Ectodermal cell (in vitro differentiated cells): Measurements from ENCODE around the gene C12orf60. TPM values are rescaled to one million over a fixed set of nuclear protein-coding genes. Genes with fewer than 3 reads are reported as not detected.
"Not testable (repeated sequence)": the region's sequence is repeated elsewhere in the genome, so short reads cannot be mapped to it uniquely, and the experiment has no call there.

Source experiments
- H3K27ac ChIP-seq: 2 replicates; pipeline ENCODE4 v1.7.0; 2013; ENCODE audit warnings: mild to moderate bottlenecking, low read depth, low read length; ENCODE audit not compliant: insufficient read depth, poor library complexity, severe bottlenecking
- H3K27me3 ChIP-seq: 2 replicates; pipeline ENCODE4 v1.7.0; 2013; ENCODE audit warnings: mild to moderate bottlenecking, low read length; ENCODE audit not compliant: insufficient read depth, control insufficient read depth, poor library complexity, severe bottlenecking
- H3K36me3 ChIP-seq: one replicate; pipeline ENCODE4 v1.7.0; 2013; ENCODE audit warnings: low read length; ENCODE audit not compliant: control insufficient read depth, insufficient read depth
- H3K4me1 ChIP-seq: one replicate; pipeline ENCODE4 v1.7.0; 2013; ENCODE audit warnings: low read length; ENCODE audit not compliant: control insufficient read depth, insufficient read depth
- H3K4me3 ChIP-seq: 2 replicates; pipeline ENCODE4 v1.7.0; 2013; ENCODE audit warnings: low read depth, low read length, control low read depth; ENCODE audit not compliant: insufficient read depth
- H3K9me3 ChIP-seq: 2 replicates; pipeline ENCODE4 v1.7.0; 2013; ENCODE audit warnings: mild to moderate bottlenecking, low read length, moderate library complexity; ENCODE audit not compliant: control insufficient read depth
- WGBS, 2 experiments: methylation state at CpG; one replicate each; pipeline ENCODE4 v1.1.7; 2013; ENCODE audit warnings: missing lambda C conversion rate in 2 of 2; 5-methylcytosine and 5-hydroxymethylcytosine counted together
- polyA plus RNA-seq, 4 experiments: library from polyadenylated mRNA; stranded (reverse); fragments of 50-300 nt; gene quantifications; one replicate each; pipeline ENCODE4 v1.2.3, GENCODE V29; 2013

Gene C12orf60
- polyA plus RNA-seq (2013, experiment 1 of 4), result 4.3 TPM
- 5.8 TPM for polyA plus RNA-seq (2013, experiment 2 of 4)
- polyA plus RNA-seq (2013, experiment 3 of 4), result 6.0 TPM
- 7.1 TPM for polyA plus RNA-seq (2013, experiment 4 of 4)

GRCh38 chr12:14803011-14803829, at the start of gene C12orf60, which contains the start of gene WBP11:
C12orf60 (plus strand) TSS chr12:14803670; CDS start chr12:14822936, 19,266 bp downstream.
WBP11 (minus strand) TSS chr12:14803478; CDS start chr12:14801383, 2,095 bp downstream.
- Histone ChIP-seq H3K36me3 (peaks cover 3% of the 10 kb centered on the region), H3K27me3 (no peaks in the 10 kb centered on the region), H3K9me3 (no peaks in the 10 kb centered on the region), H3K4me3 (peak within 1 kb of the TSS; percentile 94), H3K4me1 (peaks cover 6% of the 10 kb centered on the region), H3K27ac (peak within 1 kb of the TSS; percentile 86)
- WGBS, 2 experiments, result 0 to 1% methylated on average over 45 to 50 of the region's 50 CpGs

GRCh38 chr12:14756334-14757143, 46.9 kb upstream of the C12orf60 start:
- Histone ChIP-seq H3K27me3 (no peaks in the 10 kb centered on the region), H3K27ac (no peak overlapping the region), H3K4me3 (no peak overlapping the region), H3K9me3 (no peaks in the 10 kb centered on the region), H3K36me3 (no peaks in the 10 kb centered on the region), H3K4me1 (no peaks in the 10 kb centered on the region)
- WGBS, 2 experiments, result 42 to 47% methylated on average over 17 of the region's 17 CpGs

GRCh38 chr12:14759711-14760280, 43.7 kb upstream of the C12orf60 start:
- H3K27ac ChIP-seq, H3K27me3 ChIP-seq, H3K4me3 ChIP-seq, H3K4me1 ChIP-seq, H3K36me3 ChIP-seq, H3K9me3 ChIP-seq: not testable (repeated sequence)
- WGBS, 2 experiments, result 92 to 97% methylated on average over 6 of the region's 6 CpGs

- WGBS, 2 experiments, result 100% methylated on average over 2 of the region's 2 CpGs
- Histone ChIP-seq H3K4me3 (no peak overlapping the region), H3K9me3 (no peaks in the 10 kb centered on the region), H3K36me3 (no peaks in the 10 kb centered on the region), H3K4me1 (no peaks in the 10 kb centered on the region), H3K27ac (no peak overlapping the region), H3K27me3 (no peaks in the 10 kb centered on the region)
These were observed 38.1 kb upstream of the C12orf60 start for GRCh38 chr12:14765398-14765797.

- not testable (repeated sequence) for H3K36me3 ChIP-seq, H3K27ac ChIP-seq, H3K27me3 ChIP-seq, H3K9me3 ChIP-seq, H3K4me1 ChIP-seq, H3K4me3 ChIP-seq
- 89 to 92% methylated on average over 3 of the region's 3 CpGs for WGBS, 2 experiments
These were observed 37.5 kb upstream of the C12orf60 start for GRCh38 chr12:14766020-14766419.

GRCh38 chr12:14766649-14767215, 36.7 kb upstream of the C12orf60 start:
- H3K9me3 ChIP-seq, result no peaks in the 10 kb centered on the region
- WGBS, 2 experiments, result 92 to 97% methylated on average over 2 to 3 of the region's 3 CpGs
- no peaks in the 10 kb centered on the region for H3K27me3 ChIP-seq
- no peaks in the 10 kb centered on the region for H3K36me3 ChIP-seq
- no peak overlapping the region for H3K27ac ChIP-seq
- no peaks in the 10 kb centered on the region for H3K4me1 ChIP-seq
- no peak overlapping the region for H3K4me3 ChIP-seq

- Histone ChIP-seq H3K9me3 (no peaks in the 10 kb centered on the region), H3K36me3 (no peaks in the 10 kb centered on the region), H3K27me3 (no peaks in the 10 kb centered on the region), H3K4me1 (peaks cover 3% of the 10 kb centered on the region), H3K27ac (no peak overlapping the region), H3K4me3 (no peak overlapping the region)
- WGBS, 2 experiments, result 100% methylated on average over 1 of the region's 1 CpG
These were observed 35.9 kb upstream of the C12orf60 start for GRCh38 chr12:14767617-14768016.

- no peaks in the 10 kb centered on the region for H3K9me3 ChIP-seq
- H3K36me3 ChIP-seq, result no peaks in the 10 kb centered on the region
- 41 to 42% methylated on average over 16 of the region's 16 CpGs for WGBS, 2 experiments
- peak overlapping the region; percentile 73 for H3K4me3 ChIP-seq
- H3K27me3 ChIP-seq, result peaks cover 11% of the 10 kb centered on the region
- no peak overlapping the region for H3K27ac ChIP-seq
- H3K4me1 ChIP-seq, result peaks cover 3% of the 10 kb centered on the region
These were observed 34.6 kb upstream of the C12orf60 start for GRCh38 chr12:14768823-14769405.

- 5 to 8% methylated on average over 26 of the region's 26 CpGs for WGBS, 2 experiments
- Histone ChIP-seq H3K9me3 (no peaks in the 10 kb centered on the region), H3K4me1 (peaks cover 3% of the 10 kb centered on the region), H3K27ac (peak overlapping the region; percentile 81), H3K27me3 (peaks cover 16% of the 10 kb centered on the region), H3K36me3 (no peaks in the 10 kb centered on the region), H3K4me3 (peak overlapping the region; percentile 73)
These were observed 34.0 kb upstream of the C12orf60 start for GRCh38 chr12:14769466-14769968.
